UCSD-AML1 (cell line): ENCODE measurements around the gene ZNF326.
"Not testable (repeated sequence)": the region's sequence is repeated elsewhere in the genome, so short reads cannot be mapped to it uniquely, and the experiment has no call there.

Source experiments
- DNase-seq: peaks from one replicate; lab custom pipeline; 2025; ENCODE audit not compliant: unreplicated experiment; lab: John Stamatoyannopoulos, UW

The ZNF326 gene

DNA sequence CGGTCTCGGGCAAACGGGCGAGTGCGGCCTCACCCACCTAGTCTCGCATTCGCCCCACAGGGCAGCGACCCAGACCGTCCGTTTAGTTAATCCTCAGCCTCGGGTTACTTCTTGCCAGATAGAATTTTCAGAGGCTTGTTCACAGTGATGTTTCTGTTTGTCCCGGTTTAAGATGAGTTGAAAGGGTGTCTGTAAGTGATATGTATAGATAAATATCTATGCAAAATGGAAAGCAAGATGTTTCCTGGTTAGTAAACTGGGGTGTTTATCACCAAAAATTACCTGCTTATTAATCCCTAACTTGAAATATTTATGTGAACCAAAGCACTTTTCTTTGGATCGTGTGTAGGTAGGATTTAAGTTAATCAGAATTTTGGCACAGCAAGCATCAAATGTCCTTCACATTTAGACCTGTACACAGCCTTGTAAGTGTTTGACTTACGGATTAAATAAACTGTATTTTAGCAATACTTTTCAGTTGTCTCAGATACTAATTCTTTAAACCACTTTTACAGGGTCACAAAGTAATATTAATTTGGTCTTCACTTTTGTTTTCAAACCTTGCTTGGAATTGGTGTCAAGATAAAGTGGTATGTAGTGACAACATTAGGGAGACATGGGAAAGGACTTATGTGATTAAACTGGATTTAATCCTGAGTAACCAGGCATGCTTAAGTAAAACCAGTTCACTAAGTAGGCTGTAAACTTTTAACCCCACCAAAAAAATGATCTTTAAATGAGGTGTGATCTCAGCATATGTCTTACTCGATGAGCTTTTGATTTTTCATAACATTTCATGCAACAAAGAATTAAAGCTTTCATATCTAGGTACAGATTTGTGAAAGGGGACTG, 914 bp downstream of the ZNF326 start:
- DNase-seq: no peak

DNA sequence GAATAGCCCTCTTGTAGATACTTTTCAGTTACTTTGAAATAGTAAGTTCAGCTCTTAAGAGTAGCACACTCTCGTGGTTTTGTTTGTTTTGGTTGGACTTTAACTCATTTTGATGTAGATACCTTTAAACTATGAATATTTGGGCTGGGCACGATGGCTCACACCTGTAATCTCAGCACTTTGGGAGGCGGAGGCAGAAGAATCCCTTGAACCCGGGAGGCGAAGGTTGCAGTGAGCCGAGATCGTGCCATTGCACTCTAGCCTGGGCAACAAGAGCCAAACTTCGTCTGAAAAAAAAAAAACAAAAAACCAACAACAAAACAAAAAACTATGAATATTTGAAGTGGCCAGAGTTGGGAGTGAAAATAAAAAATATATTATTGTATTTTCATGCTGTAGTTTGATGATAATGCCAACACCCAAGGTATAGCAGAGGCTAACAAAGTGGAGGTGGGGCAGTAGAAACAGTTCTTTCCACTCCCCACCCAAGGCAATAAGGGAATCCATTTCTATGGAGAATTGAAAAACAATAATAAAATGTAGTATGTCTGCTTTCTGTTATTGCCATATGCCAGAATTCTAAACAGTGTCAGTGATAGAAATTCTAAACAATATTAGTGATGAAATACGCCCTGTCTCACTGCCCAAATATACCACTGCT, 1.7 kb downstream of the ZNF326 start:
- DNase-seq: no peak

GRCh38 chr1:89997152-89997551, 2.2 kb downstream of the ZNF326 start:
- not testable (repeated sequence) for DNase-seq

- DNase-seq: no peak
Measured at GRCh38 chr1:89998306-89998705, 3.4 kb downstream of the ZNF326 start.

DNA sequence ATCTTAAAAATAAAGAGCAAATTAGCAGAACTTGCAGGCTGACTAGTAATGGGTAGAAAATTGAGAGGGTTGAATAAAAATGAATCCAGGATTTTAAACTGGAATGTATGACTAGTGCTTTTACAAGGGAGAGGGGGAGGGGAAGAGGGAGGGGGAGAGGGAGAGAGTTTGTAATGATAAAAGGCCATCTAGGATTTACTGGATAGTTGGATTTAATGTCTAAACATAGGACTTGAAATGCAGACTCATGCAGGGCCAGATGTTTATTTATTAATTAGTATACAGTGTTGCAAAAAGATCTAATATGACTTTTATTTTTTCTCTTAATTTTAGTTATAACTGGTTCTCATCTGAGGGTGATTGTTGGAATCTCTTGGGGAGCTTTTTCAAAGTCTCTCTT, 4.3 kb downstream of the ZNF326 start:
- no peak for DNase-seq

GRCh38 chr1:89999628-90000027, 4.7 kb downstream of the ZNF326 start:
- no peak for DNase-seq

DNA sequence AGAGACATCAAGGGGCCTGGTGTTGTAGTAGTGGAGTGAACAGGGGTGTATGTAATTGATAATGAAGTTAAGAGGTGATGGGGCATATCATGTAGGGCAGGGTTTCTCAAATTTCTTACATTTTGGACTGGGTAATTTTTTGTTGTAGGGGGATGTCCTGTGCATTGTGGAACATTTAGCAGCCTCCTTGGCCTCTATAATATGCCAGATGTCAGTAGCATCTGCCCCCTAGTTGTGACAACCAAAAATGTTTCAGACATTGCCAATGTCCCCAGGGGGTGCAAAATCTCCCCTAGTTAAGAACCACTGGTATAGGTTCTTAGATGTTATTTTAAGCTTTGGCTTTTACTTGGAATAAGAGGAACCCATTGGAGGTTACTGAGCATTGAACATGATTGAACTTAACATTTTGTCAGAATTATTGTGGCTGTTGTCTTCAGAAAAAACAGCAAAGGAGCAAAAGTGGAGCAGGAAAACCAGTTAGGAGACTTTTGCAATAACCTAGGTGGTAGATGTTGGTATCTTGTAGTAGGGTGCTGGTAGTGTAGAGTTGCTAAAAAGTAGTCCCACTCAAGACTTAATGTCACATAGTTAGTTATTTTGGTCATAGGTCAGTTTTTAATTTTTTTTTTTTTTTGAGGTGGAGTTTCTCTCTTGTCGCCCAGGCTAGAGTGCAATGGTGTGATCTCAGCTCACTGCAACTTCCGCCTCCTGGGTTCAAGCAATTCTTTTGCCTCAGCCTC, 6.2 kb downstream of the ZNF326 start:
- no peak for DNase-seq

DNA sequence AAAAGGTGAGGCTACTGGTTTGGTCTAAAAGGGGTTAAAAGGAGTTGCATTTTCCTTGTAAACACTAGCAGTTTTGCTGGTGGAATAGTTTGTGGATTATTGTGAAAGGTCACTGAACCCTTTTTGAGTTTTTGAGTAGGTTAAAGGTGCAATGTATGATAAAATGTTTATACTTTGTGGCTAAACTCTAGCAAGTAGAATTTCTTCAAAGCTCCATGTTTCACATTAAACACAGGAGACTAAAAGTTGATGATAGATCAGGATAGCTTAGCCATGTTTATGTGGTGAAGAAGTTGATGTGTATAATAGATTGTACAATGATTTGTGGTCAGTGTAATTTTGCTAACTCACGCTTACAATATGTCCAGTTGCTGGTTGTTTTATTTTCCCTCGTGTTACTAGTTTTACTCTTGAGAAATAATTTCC, 13.1 kb downstream of the ZNF326 start:
- no peak for DNase-seq

- no peak for DNase-seq
Measured at GRCh38 chr1:90012300-90012699, 17.4 kb downstream of the ZNF326 start.

GRCh38 chr1:90023691-90024090, 28.8 kb downstream of the ZNF326 start:
- DNase-seq: no peak

- DNase-seq: no peak
Measured at GRCh38 chr1:90027281-90027680, 32.4 kb downstream of the ZNF326 start.

GRCh38 chr1:90039652-90040051, 44.7 kb downstream of the ZNF326 start:
- DNase-seq: no peak

DNA sequence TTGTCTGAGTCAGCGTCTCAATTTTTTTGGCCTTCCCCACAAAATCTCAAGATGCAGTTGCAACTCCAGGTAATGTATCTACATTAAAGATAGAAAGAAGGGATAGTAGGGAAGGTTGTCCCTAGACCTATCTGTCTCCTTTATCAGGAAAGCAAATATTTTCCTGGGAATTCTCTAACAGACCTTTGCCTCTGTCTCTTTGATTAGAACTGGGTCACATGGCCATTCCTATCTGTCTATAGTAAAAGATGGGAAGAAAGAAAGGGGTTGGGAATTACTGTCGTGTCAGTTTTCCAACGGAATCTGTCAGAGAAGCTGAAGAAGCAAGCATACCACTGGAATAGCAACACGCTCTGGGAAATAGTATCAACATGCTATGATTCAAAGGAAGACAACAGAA, 48.7 kb downstream of the ZNF326 start:
- DNase-seq: no peak

DNA sequence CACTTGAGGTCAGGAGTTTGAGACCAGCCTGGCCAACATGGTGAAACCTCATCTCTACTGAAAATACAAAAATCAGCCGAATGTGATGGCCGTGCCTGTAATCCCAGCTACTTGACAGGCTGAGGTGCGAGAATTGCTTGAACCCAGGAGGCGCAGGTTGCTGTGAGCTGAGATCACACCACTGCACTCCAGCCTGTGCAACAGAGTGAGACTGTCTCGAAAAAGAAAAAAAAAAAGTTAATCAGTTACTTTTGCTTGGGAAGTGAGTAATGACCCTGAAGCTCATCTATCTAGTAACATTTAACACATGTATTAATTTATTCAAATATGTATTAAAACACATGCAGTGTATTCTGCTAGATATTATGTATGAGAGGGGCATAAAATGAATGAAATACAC, 49.4 kb downstream of the ZNF326 start:
- DNase-seq: no peak

- no peak for DNase-seq
Measured at GRCh38 chr1:90045853-90046563, 51.1 kb downstream of the ZNF326 start.

GRCh38 chr1:90046635-90047034, 51.7 kb downstream of the ZNF326 start:
- DNase-seq: no peak

DNA sequence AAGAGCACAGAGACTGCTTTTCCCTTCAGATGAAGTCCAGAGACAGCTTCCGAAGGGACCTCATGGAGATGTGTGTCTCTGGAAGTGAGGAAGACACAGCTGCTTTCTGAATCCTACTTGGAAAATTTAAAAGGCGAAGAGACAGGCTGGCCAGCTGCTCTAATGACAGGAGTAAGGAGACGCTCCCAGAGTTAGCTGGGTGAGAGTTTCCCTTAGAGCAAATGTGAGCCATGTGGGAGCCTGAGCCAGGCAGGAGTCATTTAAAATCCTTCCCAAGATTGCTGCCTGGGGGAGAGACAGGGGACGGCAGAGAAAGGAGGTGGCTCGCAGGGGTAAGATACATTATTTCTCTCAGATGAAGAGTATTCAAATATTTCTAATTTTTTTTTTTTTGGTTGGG, 53.1 kb downstream of the ZNF326 start:
- no peak for DNase-seq

DNA sequence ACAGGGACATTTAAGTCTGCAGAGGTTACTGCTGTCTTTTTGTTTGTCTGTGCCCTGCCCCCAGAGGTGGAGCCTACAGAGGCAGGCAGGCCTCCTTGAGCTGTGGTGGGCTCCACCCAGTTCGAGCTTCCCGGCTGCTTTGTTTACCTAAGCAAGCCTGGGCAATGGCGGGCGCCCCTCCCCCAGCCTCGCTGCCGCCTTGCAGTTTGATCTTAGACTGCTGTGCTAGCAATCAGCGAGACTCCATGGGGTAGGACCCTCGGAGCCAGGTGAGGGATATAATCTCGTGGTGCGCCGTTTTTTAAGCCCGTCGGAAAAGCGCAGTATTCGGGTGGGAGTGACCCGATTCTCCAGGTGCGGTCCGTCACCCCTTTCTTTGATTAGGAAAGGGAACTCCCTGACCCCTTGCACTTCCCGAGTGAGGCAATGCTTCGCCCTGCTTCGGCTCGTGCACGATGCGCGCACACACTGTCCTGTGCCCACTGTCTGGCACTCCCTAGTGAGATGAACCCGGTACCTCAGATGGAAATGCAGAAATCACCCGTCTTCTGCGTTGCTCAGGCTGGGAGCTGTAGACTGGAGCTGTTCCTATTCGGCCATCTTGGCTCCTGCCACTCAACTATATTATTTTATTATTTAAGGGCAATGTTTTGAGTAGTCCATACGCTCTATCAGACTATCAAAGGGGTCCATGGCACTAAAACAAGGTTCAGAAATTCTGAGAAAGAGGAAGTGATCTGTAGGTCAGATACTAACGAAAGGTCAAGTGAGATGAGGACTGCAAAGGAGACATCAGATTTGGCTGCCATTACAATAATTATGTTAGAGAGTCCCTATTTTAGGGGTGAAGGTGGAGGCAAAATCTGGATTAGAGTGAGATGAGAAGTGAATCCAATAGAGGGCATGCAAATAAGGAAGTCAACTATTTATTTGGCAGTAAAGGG, 68.1 kb downstream of the ZNF326 start:
- not testable (repeated sequence) for DNase-seq

- not testable (repeated sequence) for DNase-seq
Measured at GRCh38 chr1:90064109-90064508, 69.2 kb downstream of the ZNF326 start.
